DND-41 (cell line): Measurements from ENCODE around the gene ADRB1.

Source experiments
- ATAC-seq: fragments of 200-7000 bp; cut with Tn5 transposase; 3 replicates; pipeline ENCODE4 v1.9.1; 2021; ENCODE audit warnings: low read depth; ENCODE audit not compliant: insufficient read depth
- DNase-seq: peaks from one replicate; pipeline ENCODE4 v3.0.0-alpha.2; 2020
- H2AFZ ChIP-seq: 2 replicates; pipeline ENCODE4 v1.6.0; 2012; ENCODE audit warnings: low read depth, low read length
- H3K27ac ChIP-seq: 2 replicates; pipeline ENCODE4 v1.5.1; 2012; ENCODE audit warnings: low read length, inconsistent platforms
- H3K27me3 ChIP-seq: fragments of 200-600 bp; sonication (generic); 2 replicates; pipeline ENCODE4 v1.6.0; 2012; ENCODE audit warnings: low read length, mild to moderate bottlenecking, inconsistent platforms; ENCODE audit not compliant: insufficient read depth, poor library complexity
- H3K36me3 ChIP-seq: 2 replicates; pipeline ENCODE4 v1.5.1; 2012; ENCODE audit warnings: low read length, inconsistent platforms; ENCODE audit not compliant: insufficient read depth
- H3K4me1 ChIP-seq: 2 replicates; pipeline ENCODE4 v1.5.1; 2012; ENCODE audit warnings: mild to moderate bottlenecking, low read length; ENCODE audit not compliant: insufficient read depth
- H3K4me2 ChIP-seq: 2 replicates; pipeline ENCODE4 v1.6.0; 2012; ENCODE audit warnings: mild to moderate bottlenecking, moderate library complexity, low read length, inconsistent platforms; ENCODE audit not compliant: insufficient read depth
- H3K4me3 ChIP-seq, 2 experiments: fragments of 200-600 bp in 1 of 2; shearing (Covaris generic) in 1 of 2; 2 replicates each; pipeline ENCODE4 v1.5.1; 2012 to 2016; ENCODE audit warnings: inconsistent platforms in 2 of 2, low read length in 2 of 2, mild to moderate bottlenecking in 2 of 2, low read depth in 1 of 2, moderate library complexity in 1 of 2
- H3K79me2 ChIP-seq: 2 replicates; pipeline ENCODE4 v1.6.0; 2012; ENCODE audit warnings: low read length, inconsistent platforms; ENCODE audit not compliant: insufficient read depth
- H3K9ac ChIP-seq: 2 replicates; pipeline ENCODE4 v1.6.0; 2012; ENCODE audit warnings: low read depth, mild to moderate bottlenecking, inconsistent platforms, low read length, moderate library complexity
- H3K9me3 ChIP-seq: 2 replicates; pipeline ENCODE4 v1.5.1; 2012; ENCODE audit warnings: low read length, moderate library complexity, mild to moderate bottlenecking, inconsistent platforms; ENCODE audit not compliant: insufficient read depth, severe bottlenecking
- H4K20me1 ChIP-seq: 2 replicates; pipeline ENCODE4 v1.6.0; 2012; ENCODE audit warnings: low read length; ENCODE audit not compliant: insufficient read depth
- CTCF ChIP-seq: IDR thresholded peaks from 2 replicates; pipeline ENCODE4 v1.5.1; 2012; ENCODE audit warnings: borderline replicate concordance, low read length, moderate library complexity, mild to moderate bottlenecking; ENCODE audit not compliant: poor library complexity, severe bottlenecking; ENCODE audit errors: extremely low read depth
- EZH2 ChIP-seq: IDR thresholded peaks from 3 replicates; pipeline ENCODE4 v1.6.1; 2012; ENCODE audit warnings: borderline replicate concordance, low read depth, mild to moderate bottlenecking, moderate library complexity, low read length, inconsistent platforms; ENCODE audit not compliant: severe bottlenecking

The ADRB1 gene

GRCh38 chr10:114064151-114065048 is 20.7 kb downstream of the ADRB1 start:
- H3K4me2 ChIP-seq: no peak overlapping the region
- no peak for TF ChIP-seq CTCF
- TF ChIP-seq EZH2: no peak
- no peak overlapping the region for H2AFZ ChIP-seq
- H3K79me2 ChIP-seq: no peaks in the 10 kb centered on the region
- no peaks in the 10 kb centered on the region for H3K9me3 ChIP-seq
- no peak overlapping the region for H3K9ac ChIP-seq
- DNase-seq (no peak), ATAC-seq (no peak)
- H4K20me1 ChIP-seq: no peaks in the 10 kb centered on the region
- H3K27me3 ChIP-seq: no peaks in the 10 kb centered on the region
- no peak overlapping the region for H3K27ac ChIP-seq
- no peaks in the 10 kb centered on the region for H3K36me3 ChIP-seq
- H3K4me3 ChIP-seq: no peak overlapping the region
- peaks cover 33% of the 10 kb centered on the region for H3K4me1 ChIP-seq

- no peaks in the 10 kb centered on the region for H4K20me1 ChIP-seq
- H3K9me3 ChIP-seq: no peaks in the 10 kb centered on the region
- no peak overlapping the region for H3K4me2 ChIP-seq
- no peak overlapping the region for H3K4me3 ChIP-seq
- no peak overlapping the region for H2AFZ ChIP-seq
- no peak overlapping the region for H3K27ac ChIP-seq
- TF ChIP-seq EZH2 (no peak), CTCF (no peak)
- peaks cover 27% of the 10 kb centered on the region for H3K4me1 ChIP-seq
- no peaks in the 10 kb centered on the region for H3K27me3 ChIP-seq
- no peaks in the 10 kb centered on the region for H3K79me2 ChIP-seq
- H3K36me3 ChIP-seq: no peaks in the 10 kb centered on the region
- ATAC-seq: no peak
- no peak for DNase-seq
- no peak overlapping the region for H3K9ac ChIP-seq
Observed at GRCh38 chr10:114065049-114065435, 21.4 kb downstream of the ADRB1 start.

GRCh38 chr10:114068054-114068707 is 24.5 kb downstream of the ADRB1 start:
- Histone ChIP-seq H3K4me1 (peaks cover 18% of the 10 kb centered on the region), H3K36me3 (no peaks in the 10 kb centered on the region), H3K27me3 (no peaks in the 10 kb centered on the region), H3K79me2 (no peaks in the 10 kb centered on the region), H3K4me3 (no peak overlapping the region), H3K9me3 (no peaks in the 10 kb centered on the region), H3K27ac (no peak overlapping the region), H3K4me2 (peak overlapping the region; percentile 29; the same call in 1 of the 2 replicates), H4K20me1 (no peaks in the 10 kb centered on the region), H2AFZ (peak overlapping the region; percentile 56), H3K9ac (0 out of 2 replicates have a peak overlapping the region, but pooled peaks have one; percentile 1)
- ATAC-seq (peak; percentile 61; the same call in 2 of the 3 replicates), DNase-seq (no peak)
- TF ChIP-seq CTCF (no peak), EZH2 (no peak)
